HG02642 (cell line): Measurements from ENCODE around the gene SPINK13.
"Not testable (repeated sequence)": the region's sequence is repeated elsewhere in the genome, so short reads cannot be mapped to it uniquely, and the experiment has no call there.

Experiments used
- ATAC-seq: cut with Tn5 transposase; IDR thresholded peaks from one replicate; pipeline ENCODE4 v1.9.1; 2021; ENCODE audit warnings: mild to moderate bottlenecking; ENCODE audit not compliant: unreplicated experiment, poor library complexity

Gene SPINK13

DNA sequence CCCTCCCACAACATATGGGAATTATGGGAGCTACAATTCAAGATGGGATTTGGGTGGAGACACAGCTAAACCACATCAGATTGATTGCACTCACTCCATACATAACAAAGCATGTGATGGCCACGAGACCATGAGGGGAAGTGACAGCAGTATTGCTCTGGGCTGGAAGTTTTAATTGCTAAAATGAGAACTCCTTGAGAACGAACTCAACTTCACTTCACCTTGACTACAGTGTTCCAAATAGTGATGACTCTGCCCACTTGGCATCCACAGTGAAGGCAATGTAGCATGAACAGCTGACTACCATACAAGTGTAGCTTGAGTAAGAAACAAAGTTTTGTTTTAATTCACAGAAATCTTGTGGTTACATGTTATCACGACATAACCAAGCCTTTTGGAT is 42.9 kb downstream of the SPINK13 start:
- no peak for ATAC-seq

DNA sequence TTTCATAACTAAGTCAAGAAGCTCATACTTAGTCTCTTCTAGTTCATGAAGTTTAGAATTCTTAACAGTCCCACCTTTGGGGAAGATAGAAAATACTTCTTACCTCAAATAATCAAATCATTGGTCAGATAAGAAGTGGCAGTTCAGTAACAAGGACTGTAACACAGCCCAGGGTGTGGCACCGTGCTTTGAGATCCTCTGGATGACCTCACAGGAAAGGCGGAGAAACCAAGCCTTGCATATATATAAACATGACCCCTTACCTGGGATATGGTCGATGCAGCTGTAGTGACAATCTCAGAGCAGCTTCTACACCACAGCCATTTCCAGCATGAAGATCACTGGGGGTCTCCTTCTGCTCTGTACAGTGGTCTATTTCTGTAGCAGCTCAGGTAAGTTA is 43.6 kb downstream of the SPINK13 start, which contains the start of gene SPINK7:
TSS of gene SPINK7 (plus strand) at position 271 of the 400 bp plus-strand sequence. CDS start at position 332, 61 bp downstream.
- ATAC-seq, result no peak

DNA sequence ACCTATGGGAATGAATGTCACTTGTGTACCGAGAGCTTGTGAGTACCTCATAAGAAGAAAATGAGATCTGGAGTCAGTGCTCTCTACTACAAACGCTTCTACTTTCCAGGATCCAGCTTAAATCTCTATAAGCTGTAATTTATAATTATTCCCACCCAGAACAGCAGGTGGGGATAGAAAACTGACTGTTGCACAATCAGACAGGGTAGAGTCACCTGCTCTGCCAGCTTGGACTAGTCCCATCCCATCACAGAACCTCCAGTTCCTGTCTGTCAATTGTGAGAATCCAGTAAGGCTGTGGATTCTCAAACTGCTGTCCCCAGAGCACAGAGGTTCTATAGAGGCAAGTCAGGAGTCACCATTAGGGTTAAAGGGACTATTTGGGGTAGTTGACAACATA is 45.6 kb downstream of the SPINK13 start:
- ATAC-seq, result no peak

DNA sequence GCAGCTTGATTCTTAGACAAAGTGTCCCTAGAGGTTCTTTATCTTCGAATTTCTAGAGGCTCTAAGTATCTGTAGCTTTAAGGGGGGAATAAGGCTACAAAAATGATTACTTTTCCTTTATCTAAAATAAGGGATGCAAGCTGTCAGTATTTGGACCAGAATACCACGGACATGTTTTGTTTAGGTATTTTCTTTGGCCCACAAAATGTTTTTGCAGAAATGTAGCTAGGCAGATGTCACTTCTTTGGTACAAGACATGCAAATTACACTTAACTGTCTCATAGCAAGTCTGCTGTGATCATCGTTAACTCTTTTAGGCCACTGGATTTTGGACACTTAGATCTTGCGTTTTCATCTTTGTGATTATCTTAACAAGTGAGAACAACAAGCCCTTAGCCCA is 46.1 kb downstream of the SPINK13 start:
- ATAC-seq, result no peak

DNA sequence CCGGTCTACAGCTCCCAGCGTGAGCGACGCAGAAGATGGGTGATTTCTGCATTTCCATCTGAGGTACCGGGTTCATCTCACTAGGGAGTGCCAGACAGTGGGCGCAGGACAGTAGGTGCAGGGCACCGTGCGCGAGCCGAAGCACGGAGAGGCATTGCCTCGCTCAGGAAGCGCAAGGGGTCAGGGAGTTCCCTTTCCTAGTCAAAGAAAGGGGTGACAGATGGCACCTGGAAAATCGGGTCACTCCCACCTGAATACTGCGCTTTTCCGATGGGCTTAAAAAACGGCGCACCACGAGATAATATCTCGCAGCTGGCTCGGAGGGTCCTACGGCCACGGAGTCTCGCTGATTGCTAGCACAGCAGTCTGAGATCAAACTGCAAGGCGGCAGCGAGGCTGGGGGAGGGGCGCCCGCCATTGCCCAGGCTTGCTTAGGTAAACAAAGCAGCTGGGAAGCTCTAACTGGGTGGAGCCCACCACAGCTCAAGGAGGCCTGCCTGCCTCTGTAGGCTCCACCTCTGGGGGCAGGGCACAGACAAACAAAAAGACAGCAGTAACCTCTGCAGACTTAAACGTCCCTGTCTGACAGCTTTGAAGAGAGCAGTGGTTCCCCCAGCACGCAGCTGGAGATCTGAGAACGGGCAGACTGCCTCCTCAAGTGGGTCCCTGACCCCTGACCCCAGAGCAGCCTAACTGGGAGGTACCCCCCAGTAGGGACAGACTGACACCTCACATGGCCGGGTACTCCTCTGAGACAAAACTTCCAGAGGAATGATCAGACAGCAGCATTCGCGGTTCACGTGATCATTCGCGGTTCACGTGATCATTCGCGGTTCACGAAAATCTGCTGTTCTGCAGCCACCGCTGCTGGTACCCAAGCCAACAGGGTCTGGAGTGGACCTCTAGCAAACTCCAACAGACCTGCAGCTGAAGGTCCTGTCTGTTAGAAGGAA is 51.7 kb downstream of the SPINK13 start:
- not testable (repeated sequence) for ATAC-seq

DNA sequence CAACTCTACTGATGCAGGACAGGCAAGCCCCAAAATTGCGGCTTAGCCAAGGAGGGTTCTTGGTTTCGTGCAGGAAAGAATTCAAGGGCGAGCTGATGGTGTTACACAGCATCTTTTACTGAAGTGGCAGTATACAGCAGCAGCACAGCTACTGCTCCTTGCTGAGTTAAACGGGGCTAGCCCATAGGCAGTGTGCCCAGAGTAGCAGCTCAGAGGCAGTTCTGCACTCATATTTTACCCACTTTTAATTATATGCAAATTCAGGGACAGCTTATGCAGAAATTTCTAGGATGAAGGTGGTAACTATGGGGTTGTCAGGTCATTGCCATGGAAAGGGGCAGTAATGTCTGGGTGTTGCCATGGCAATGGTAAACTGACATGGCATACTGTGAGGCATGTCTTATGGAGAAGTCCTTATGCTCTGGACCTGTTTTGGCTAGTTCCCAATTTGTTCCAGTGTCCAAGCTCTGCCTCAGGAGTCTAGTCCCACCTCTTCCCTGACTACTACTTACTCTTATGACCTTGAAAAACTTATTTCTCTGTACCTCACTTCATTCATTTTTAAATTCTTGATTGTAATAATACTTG is 64.8 kb downstream of the SPINK13 start:
- no peak for ATAC-seq

DNA sequence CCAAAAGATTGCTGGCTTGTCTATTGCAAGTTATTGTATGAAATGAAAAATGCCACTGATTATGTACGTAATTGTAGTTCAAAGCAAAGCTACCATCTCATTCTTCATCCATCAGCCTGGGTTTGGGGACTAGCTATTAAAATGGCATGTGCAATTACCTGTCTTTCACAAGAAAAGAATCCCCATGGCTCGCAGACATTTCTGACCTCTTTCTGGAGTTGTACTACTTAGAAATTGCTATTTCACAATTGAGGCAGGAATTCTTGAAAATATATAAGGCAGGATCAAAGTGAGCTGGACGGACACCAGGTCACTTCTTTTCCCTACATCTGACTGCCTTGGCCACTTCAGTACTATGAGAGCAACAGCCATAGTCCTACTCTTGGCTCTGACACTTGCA is 66.7 kb downstream of the SPINK13 start, which contains the start of gene SPINK9:
TSS of gene SPINK9 (plus strand) at position 301 of the 400 bp plus-strand sequence. CDS start at position 356, 55 bp downstream.
- no peak for ATAC-seq
